HepG2 (cell line): Measurements from ENCODE around the gene VPREB3. TPM values are rescaled to one million over a fixed set of nuclear protein-coding genes. Genes with fewer than 3 reads are reported as not detected.

Experiments used
- ATAC-seq: fragments of 200-7000 bp; cut with Tn5 transposase; 3 replicates; pipeline ENCODE4 v1.9.1; 2020; ENCODE audit warnings: mild to moderate bottlenecking, moderate library complexity
- BruUV-seq: library from RNA; stranded (reverse); fragments of 400-500 nt; replicated peaks from 2 replicates; lab custom pipeline; 2021; lab: Mats Ljungman, UMichigan
- CTCF ChIA-PET: fragments of 300-600 bp; formaldehyde crosslinking; extraction: SDS; loops from one replicate; lab custom pipeline; 2021; ENCODE audit warnings: low total read pairs, inconsistent platforms, low intra/inter-chr PET ratio; lab: Yijun Ruan, JAX
- POLR2A ChIA-PET: fragments of 350-600 bp; sonication (Branson Sonifier 250); formaldehyde crosslinking; loops from one replicate; lab custom pipeline; 2020; ENCODE audit warnings: antibody characterized with exemption, inconsistent platforms; lab: Yijun Ruan, JAX
- DNase-seq: peaks from one replicate; pipeline ENCODE4 v3.0.0-alpha.2; 2015; ENCODE audit warnings: low spot score
- FAIRE-seq: peaks from 3 replicates; lab custom pipeline; 2011; peaks lifted over from hg19 to GRCh38; lab: Jason Lieb, UNC
- H2AFZ ChIP-seq: one replicate; pipeline ENCODE4 v1.6.1; 2011; ENCODE audit warnings: low read length, inconsistent platforms
- H3K27ac ChIP-seq: fragments of 300-600 bp; 3 replicates; pipeline ENCODE4 v1.8.0; 2011; ENCODE audit warnings: mixed run types, mild to moderate bottlenecking, mixed read lengths, low read length, inconsistent platforms; ENCODE audit not compliant: insufficient read depth; ENCODE audit errors: extremely low read length
- H3K27me3 ChIP-seq, 2 experiments: fragments of 200-600 bp in 1 of 2; 2 replicates in 1 of 2; 3 replicates in 1 of 2; pipeline versions ENCODE4 v1.6.0 to v1.8.0; 2011; ENCODE audit warnings: low read length in 2 of 2, mild to moderate bottlenecking in 2 of 2, moderate library complexity in 2 of 2, inconsistent platforms in 1 of 2; ENCODE audit not compliant: insufficient read depth in 2 of 2, control insufficient read depth in 1 of 2
- H3K36me3 ChIP-seq, 2 experiments: fragments of 200-600 bp in 1 of 2; replicated peaks in 1 of 2; 2 replicates in 1 of 2; 3 replicates in 1 of 2; pipeline versions ENCODE4 v1.5.1 to v1.8.0; 2011; ENCODE audit warnings: low read length in 2 of 2, inconsistent platforms in 1 of 2; ENCODE audit not compliant: insufficient read depth in 2 of 2, control insufficient read depth in 1 of 2
- H3K4me1 ChIP-seq: 2 replicates; pipeline ENCODE4 v1.5.1; 2012; ENCODE audit warnings: low read length, inconsistent platforms; ENCODE audit not compliant: insufficient read depth
- H3K4me2 ChIP-seq: 2 replicates; pipeline ENCODE4 v1.6.0; 2011; ENCODE audit warnings: low read depth, low read length, inconsistent platforms
- H3K4me3 ChIP-seq, 3 experiments: fragments of 200-600 bp in 1 of 3; sonication (generic), shearing (Covaris generic) in 1 of 3; replicated peaks in 1 of 3; 2 replicates each; pipeline ENCODE4 v1.5.1; 2011 to 2016; ENCODE audit warnings: low read length in 3 of 3, inconsistent platforms in 2 of 3, low read depth in 2 of 3, mild to moderate bottlenecking in 2 of 3, control low read depth in 1 of 3, mixed read lengths in 1 of 3; ENCODE audit not compliant: insufficient read depth in 1 of 3
- H3K79me2 ChIP-seq: one replicate; pipeline ENCODE4 v1.6.1; 2011; ENCODE audit warnings: low read length, inconsistent platforms; ENCODE audit not compliant: insufficient read depth
- H3K9ac ChIP-seq: 2 replicates; pipeline ENCODE4 v1.6.0; 2011; ENCODE audit warnings: mild to moderate bottlenecking, low read depth, low read length, inconsistent platforms; ENCODE audit not compliant: insufficient read depth
- H3K9me3 ChIP-seq: 2 replicates; pipeline ENCODE4 v1.5.1; 2012; ENCODE audit warnings: mild to moderate bottlenecking, low read length
- H4K20me1 ChIP-seq: 2 replicates; pipeline ENCODE4 v1.6.0; 2011; ENCODE audit warnings: inconsistent platforms, mild to moderate bottlenecking, low read length, moderate library complexity; ENCODE audit not compliant: insufficient read depth
- CBX1 ChIP-seq: IDR thresholded peaks from one replicate; pipeline ENCODE4 v1.6.1; 2016; ENCODE audit warnings: antibody characterized with exemption, low read depth
- CREM ChIP-seq, 2 experiments: sonication (generic) in 1 of 2; formaldehyde crosslinking in 1 of 2; IDR thresholded peaks; 2 replicates each; pipeline versions ENCODE4 v1.4.0 to v1.6.1; 2016 to 2020; ENCODE audit warnings: antibody characterized with exemption in 1 of 2, mild to moderate bottlenecking in 1 of 2, missing genetic modification reagents in 1 of 2
- EED ChIP-seq: sonication (generic); formaldehyde crosslinking; IDR thresholded peaks from 2 replicates; pipeline ENCODE4 v1.5.0; 2020; ENCODE audit warnings: mild to moderate bottlenecking, missing genetic modification reagents
- EHMT2 ChIP-seq: fragments of 200-600 bp; sonication (generic); IDR thresholded peaks from 2 replicates; pipeline ENCODE4 v1.7.0; 2017; ENCODE audit warnings: antibody characterized with exemption, low read depth, low read length, borderline replicate concordance
- HMG20A ChIP-seq: IDR thresholded peaks from 2 replicates; pipeline ENCODE4 v1.6.1; 2016; ENCODE audit warnings: borderline replicate concordance
- HNF4G ChIP-seq, 2 experiments: sonication (generic) in 1 of 2; formaldehyde crosslinking in 1 of 2; IDR thresholded peaks; 2 replicates each; pipeline versions ENCODE4 v1.4.0 to v1.6.1; 2011 to 2020; ENCODE audit warnings: borderline replicate concordance in 2 of 2, low read depth in 2 of 2, mild to moderate bottlenecking in 2 of 2, low read length in 1 of 2, missing genetic modification reagents in 1 of 2, moderate library complexity in 1 of 2
- ZNF256 ChIP-seq: sonication (generic); formaldehyde crosslinking; conservative IDR thresholded peaks from 2 replicates; pipeline ENCODE4 v1.4.0; 2020; ENCODE audit warnings: missing genetic modification reagents
- ZNF567 ChIP-seq: sonication (generic); formaldehyde crosslinking; IDR thresholded peaks from 2 replicates; pipeline ENCODE4 v1.8.1; 2023; ENCODE audit warnings: mild to moderate bottlenecking, missing genetic modification reagents, borderline replicate concordance
- ZNF839 ChIP-seq: sonication (generic); formaldehyde crosslinking; IDR thresholded peaks from 2 replicates; pipeline ENCODE4 v1.4.0; 2020; ENCODE audit warnings: missing genetic modification reagents, mild to moderate bottlenecking, borderline replicate concordance
- WGBS: methylation state at CpG from one replicate; pipeline ENCODE4 v1.1.6; 2017; ENCODE audit warnings: low lambda C conversion rate; 5-methylcytosine and 5-hydroxymethylcytosine counted together
- in situ Hi-C: cut with HindIII; loops from 2 replicates; pipeline ENCODE4 v1.10.0; 2017; ENCODE audit warnings: low pct_unique_long_range_greater_than_20kb; ENCODE audit not compliant: extremely low pct_ligation_motif_present
- intact Hi-C: fragments of 100-400 bp; cut with micrococcal nuclease; formaldehyde crosslinking; loops from one replicate; pipeline ENCODE4 v1.10.0; 2022; ENCODE audit not compliant: unreplicated experiment
- polyA plus RNA-seq, 8 experiments: library from polyadenylated mRNA; depleted of rRNA in 3 of 8; stranded (reverse) in 7 of 8; unstranded in 1 of 8; fragments of >200 nt; fragmentation: Illumina TruSeq in 4 of 8; extraction: Trizol in 4 of 8; gene quantifications; 2 replicates each; pipeline versions ENCODE4 v1.2.1 to v1.2.3, GENCODE V29; 2011 to 2016; ENCODE audit warnings: low read depth in 4 of 8, missing spikeins in 1 of 8, mixed read lengths in 1 of 8; ENCODE audit not compliant: insufficient read depth in 1 of 8
- total RNA-seq, 5 experiments: library from RNA; depleted of rRNA; stranded (reverse); fragments of >200 nt; fragmentation: Illumina TruSeq; extraction: Trizol; gene quantifications; 2 replicates each; pipeline ENCODE4 v1.2.3, GENCODE V29; 2016; ENCODE audit warnings: low read depth in 1 of 5
- TF ChIP-seq, protein P1 (sequence below): sonication (generic); formaldehyde crosslinking; IDR thresholded peaks from 2 replicates; pipeline ENCODE4 v1.4.0; 2020; ENCODE audit warnings: missing genetic modification reagents, mild to moderate bottlenecking, borderline replicate concordance
- TF ChIP-seq, protein P2 (sequence below): sonication (generic); formaldehyde crosslinking; IDR thresholded peaks from 2 replicates; pipeline ENCODE4 v1.8.1; 2023; ENCODE audit warnings: mild to moderate bottlenecking, missing genetic modification reagents
- TF ChIP-seq, protein P3 (sequence below): sonication (generic); formaldehyde crosslinking; conservative IDR thresholded peaks from 2 replicates; pipeline ENCODE4 v1.4.0; 2020; ENCODE audit warnings: missing genetic modification reagents

The VPREB3 gene
- total and polyA plus RNA-seq, 2 of the 13 experiments (the other 11 are each of a cell fraction or from before 2014, with no cell fraction given): 0.22 TPM; not detected in 1

DNA sequence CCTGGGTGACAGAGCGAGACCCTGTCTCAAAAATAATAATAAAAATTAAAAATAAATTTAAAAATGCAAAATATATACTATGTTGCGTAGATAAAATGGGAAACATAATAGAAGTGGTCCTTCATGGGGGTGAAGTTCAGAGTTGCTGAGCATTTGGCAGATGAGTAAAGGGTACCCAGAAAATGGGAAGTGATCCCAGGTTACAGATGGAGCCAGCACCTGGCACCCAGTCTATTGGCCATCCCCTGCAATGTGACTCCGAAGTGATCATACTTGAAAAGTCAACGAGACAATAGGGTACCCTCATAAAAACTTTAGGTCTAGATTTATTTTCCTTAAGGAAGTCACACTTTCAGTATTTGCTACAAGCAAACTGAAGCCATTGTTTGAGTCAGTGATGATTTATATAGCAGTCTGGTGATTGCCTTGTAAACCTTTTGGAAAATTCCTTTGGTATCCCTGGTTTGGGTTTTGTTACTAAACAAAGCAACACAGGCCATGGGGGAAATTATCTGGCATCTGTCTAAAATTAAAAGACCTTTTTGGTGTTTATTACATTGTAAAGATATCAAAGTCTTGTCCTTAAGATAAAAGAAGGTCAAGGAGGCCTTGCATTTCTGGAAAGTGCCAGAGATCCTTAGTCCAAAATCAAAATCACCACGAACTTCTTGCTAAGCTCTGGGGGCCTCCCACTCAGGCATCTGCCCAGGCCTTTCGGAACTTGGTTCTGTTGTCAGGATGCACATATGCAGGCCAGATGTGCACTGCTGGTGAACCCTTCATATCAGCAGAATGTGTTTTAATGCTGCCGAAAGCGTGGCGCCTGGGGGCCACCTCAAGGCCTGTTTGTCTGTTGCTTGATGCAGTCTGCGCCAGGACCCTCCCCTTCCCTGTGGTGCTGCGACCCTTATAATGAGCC is 36.9 kb upstream of the VPREB3 start:
- H3K9me3 ChIP-seq: no peaks in the 10 kb centered on the region
- H3K27me3 ChIP-seq: no peaks in the 10 kb centered on the region
- H4K20me1 ChIP-seq: peaks cover 23% of the 10 kb centered on the region
- no peak overlapping the region for H3K4me2 ChIP-seq
- POLR2A ChIA-PET: interaction anchor here (7.1 kb wide), 1 partner anchor 16 kb away, joined by 201 read pairs; the partner anchor contains the start of gene MMP11
- no peak for DNase-seq
- H3K36me3 ChIP-seq: peaks cover 14 to 42% of the 10 kb centered on the region in 2 experiments
- H3K4me1 ChIP-seq: peaks cover 32% of the 10 kb centered on the region
- no peak for ATAC-seq
- no peak for FAIRE-seq
- intact Hi-C loops: no loop called here
- TF ChIP-seq EED (CRISPR knock-in tag): no peak
- TF ChIP-seq, protein P1, sequence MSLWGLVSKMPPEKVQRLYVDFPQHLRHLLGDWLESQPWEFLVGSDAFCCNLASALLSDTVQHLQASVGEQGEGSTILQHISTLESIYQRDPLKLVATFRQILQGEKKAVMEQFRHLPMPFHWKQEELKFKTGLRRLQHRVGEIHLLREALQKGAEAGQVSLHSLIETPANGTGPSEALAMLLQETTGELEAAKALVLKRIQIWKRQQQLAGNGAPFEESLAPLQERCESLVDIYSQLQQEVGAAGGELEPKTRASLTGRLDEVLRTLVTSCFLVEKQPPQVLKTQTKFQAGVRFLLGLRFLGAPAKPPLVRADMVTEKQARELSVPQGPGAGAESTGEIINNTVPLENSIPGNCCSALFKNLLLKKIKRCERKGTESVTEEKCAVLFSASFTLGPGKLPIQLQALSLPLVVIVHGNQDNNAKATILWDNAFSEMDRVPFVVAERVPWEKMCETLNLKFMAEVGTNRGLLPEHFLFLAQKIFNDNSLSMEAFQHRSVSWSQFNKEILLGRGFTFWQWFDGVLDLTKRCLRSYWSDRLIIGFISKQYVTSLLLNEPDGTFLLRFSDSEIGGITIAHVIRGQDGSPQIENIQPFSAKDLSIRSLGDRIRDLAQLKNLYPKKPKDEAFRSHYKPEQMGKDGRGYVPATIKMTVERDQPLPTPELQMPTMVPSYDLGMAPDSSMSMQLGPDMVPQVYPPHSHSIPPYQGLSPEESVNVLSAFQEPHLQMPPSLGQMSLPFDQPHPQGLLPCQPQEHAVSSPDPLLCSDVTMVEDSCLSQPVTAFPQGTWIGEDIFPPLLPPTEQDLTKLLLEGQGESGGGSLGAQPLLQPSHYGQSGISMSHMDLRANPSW: no peak
- no peak for TF ChIP-seq HNF4G (IDR thresholded peaks at IDR 0.05; ENCODE audit: borderline replicate concordance, low read depth, low read length)
- TF ChIP-seq HNF4G (CRISPR knock-in tag; IDR thresholded peaks at IDR 0.05; ENCODE audit: borderline replicate concordance, low read depth): no peak
- TF ChIP-seq ZNF839 (CRISPR knock-in tag): no peak
- no peak for TF ChIP-seq CBX1
- TF ChIP-seq, protein P2, sequence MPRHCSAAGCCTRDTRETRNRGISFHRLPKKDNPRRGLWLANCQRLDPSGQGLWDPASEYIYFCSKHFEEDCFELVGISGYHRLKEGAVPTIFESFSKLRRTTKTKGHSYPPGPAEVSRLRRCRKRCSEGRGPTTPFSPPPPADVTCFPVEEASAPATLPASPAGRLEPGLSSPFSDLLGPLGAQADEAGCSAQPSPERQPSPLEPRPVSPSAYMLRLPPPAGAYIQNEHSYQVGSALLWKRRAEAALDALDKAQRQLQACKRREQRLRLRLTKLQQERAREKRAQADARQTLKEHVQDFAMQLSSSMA: no peak
- TF ChIP-seq ZNF256 (CRISPR knock-in tag): no peak
- no peak for TF ChIP-seq ZNF567 (CRISPR knock-in tag)
- TF ChIP-seq CREM (IDR thresholded peaks at IDR 0.05): no peak
- no peak for TF ChIP-seq CREM (CRISPR knock-in tag; IDR thresholded peaks at IDR 0.05)
- TF ChIP-seq EHMT2: no peak
- TF ChIP-seq HMG20A (CRISPR knock-in tag): no peak
- TF ChIP-seq, protein P3, sequence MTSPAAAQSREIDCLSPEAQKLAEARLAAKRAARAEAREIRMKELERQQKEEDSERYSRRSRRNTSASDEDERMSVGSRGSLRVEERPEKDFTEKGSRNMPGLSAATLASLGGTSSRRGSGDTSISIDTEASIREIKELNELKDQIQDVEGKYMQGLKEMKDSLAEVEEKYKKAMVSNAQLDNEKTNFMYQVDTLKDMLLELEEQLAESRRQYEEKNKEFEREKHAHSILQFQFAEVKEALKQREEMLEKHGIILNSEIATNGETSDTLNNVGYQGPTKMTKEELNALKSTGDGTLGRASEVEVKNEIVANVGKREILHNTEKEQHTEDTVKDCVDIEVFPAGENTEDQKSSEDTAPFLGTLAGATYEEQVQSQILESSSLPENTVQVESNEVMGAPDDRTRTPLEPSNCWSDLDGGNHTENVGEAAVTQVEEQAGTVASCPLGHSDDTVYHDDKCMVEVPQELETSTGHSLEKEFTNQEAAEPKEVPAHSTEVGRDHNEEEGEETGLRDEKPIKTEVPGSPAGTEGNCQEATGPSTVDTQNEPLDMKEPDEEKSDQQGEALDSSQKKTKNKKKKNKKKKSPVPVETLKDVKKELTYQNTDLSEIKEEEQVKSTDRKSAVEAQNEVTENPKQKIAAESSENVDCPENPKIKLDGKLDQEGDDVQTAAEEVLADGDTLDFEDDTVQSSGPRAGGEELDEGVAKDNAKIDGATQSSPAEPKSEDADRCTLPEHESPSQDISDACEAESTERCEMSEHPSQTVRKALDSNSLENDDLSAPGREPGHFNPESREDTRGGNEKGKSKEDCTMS: no peak
- H3K79me2 ChIP-seq: peaks cover 54% of the 10 kb centered on the region
- H3K4me3 ChIP-seq: no peak overlapping the region
- WGBS: 81% methylated on average over 7 of the region's 11 CpGs
- in situ Hi-C loops: no loop called here
- H2AFZ ChIP-seq: no peak overlapping the region
- no TSS peak for BruUV-seq
- no peak overlapping the region for H3K27ac ChIP-seq
- CTCF ChIA-PET: no interaction called here
- no peak overlapping the region for H3K9ac ChIP-seq
